ENCODE measurements around the gene DYNLRB1.
"Not testable (repeated sequence)": the region's sequence is repeated elsewhere in the genome, so short reads cannot be mapped to it uniquely, and the experiment has no call there.

DYNLRB1 gene

DNA sequence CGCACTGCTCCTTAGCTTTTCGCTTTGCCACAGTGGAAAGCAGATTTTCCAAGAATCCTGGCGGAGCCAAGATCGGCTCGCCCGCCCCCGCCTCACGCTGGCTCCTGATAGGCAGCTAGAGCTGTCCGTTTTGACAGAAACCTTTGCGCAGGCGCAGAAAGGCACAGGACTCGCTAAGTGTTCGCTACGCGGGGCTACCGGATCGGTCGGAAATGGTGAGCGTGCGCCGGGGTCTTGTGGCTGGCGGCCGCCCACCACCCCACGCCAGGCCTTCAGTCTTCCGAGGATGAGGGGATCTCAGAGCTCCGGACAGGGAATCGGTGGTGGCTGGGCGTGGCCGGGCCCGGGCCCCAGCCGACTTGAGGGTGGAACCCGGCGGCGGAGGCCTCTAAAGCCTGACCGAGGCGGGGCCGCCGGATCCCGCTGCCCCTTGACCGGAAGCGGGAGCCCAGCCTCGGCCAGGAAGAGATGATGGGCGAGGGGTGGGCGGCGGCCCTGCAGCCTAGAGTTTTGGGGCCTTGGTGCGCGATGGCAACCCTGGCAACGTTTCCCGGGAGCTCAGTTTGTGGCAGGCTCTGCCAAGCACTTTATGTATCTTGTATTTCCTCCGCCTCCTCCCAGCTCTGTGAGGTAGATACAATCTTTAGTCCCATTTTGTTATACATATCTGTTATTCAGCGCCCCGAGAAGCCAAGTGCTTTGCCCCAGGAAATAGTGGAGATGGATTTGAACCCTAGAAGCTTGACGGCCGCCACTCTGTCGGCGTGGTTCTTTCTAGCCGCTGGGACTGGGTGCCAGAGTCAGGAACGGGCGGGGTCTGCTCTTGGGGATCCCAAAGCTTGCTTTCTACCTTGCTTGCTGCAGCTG is at the start of gene DYNLRB1:
DYNLRB1 (plus strand) TSS at position 176 of the 867 bp plus-strand sequence; CDS start at position 213, 37 bp downstream.
- FAIRE-seq = no peak

DNA sequence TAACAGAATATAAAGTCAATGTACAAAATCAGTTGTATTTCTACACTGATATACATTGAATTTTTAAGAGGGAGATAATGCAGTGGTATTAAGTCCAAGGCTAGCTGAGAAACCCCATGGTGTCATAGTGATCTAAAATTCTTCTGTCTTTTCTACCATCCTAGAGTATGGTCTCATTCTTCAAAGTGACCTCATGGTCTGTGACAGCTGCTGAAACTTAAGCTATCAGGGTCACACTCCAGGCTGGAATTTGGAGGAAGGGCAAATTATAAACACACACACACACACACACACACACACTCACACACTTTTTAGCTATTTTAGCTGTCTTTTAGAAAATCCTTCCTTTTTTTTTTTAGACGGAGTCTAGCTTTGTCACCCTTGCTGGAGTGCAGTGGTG is 47.3 kb upstream of the DYNLRB1 start:
- no peak for FAIRE-seq

DNA sequence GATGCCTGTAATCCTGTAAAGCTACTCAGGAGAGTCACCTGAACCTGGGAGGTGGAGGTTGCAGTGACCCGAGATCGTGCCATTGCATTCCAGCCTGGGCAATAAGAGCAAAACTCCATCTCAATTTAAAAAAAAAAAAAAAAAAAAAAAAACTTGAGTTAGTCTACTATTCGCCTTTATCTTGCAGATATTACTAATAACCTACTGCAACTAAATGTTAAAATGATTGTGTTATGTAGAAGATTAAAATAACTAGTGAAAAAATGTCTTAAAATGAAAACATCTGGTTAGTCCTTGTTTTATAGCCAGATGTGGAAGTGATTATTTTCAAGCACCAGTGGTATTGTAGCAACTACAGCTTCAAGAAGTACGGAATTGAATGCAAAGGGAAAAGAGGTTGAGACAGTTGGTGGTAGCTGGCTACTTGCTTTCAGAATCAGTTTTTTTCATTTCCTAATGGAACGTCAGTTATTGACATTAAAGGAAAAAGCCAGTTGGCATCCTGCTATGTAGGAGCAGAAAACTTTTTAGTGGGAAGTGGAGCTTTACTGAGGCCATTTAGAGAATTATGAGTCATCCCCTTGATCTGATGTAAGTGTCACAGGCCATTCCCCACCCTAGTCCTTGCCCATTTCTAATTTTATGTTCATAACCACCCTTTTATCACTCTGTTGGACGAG is 43.8 kb upstream of the DYNLRB1 start:
- no peak for FAIRE-seq

DNA sequence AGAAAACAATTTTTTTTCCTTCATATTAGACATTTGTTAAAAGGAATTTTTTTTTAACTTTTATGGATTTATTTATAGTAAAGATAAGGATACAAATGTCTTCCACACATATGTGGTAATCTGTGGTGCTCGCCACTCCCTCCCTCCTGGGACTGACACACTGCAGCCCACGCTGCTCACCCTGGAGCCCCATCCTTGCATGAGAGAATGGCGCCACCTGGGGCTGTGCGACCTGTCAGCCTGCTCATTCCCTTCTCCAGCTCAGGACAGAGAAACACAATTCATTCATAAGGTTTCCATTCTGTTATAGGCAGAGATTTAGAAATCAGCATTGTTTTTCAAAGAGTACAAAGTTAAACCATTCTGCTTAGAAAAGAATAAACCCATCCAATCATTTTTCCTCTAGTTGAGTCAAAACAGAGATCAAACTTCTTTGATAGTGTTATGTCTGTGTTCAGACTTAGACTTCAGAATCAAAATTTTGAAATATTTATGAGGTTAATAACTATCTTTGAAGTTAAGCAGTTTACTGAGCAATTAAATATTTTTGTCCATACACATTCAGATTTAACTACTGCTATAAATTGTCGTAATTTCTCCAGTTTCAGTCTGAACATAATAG is 42.8 kb upstream of the DYNLRB1 start:
- FAIRE-seq = no peak

DNA sequence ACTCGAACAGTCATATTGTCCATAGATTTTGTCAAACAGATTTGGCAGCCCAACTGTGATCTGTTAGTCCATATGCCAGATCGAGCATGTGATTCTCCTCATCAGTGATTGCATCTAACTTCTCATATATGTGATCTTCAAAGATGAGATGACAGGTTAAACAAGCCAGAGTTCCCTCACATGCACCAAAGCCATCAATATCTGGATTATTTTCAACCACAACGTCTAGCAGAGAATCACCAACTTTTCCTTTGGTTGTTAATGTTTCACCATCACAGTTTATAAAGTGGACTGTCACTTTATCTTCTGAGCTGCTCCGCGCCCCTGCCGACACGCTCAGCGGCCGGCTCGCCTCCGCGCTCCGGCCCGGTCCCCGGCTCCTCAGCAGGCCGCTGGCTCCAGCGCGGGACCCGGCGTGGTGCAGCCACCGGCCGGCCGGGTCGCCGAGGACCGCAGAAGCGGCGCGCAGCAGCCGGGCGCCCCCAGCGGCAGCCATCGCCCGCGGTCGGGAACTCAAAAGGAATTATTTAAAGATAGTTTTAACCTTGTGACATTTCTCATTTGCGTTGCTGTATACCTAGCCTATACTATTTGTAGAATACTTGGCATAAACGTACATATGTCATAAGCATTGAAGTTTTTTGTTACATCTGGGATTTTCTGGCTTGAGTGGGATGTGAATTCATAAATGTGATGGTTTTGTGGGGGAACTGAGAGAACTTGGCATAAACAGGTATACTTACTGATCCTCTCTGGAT is 40.1 kb upstream of the DYNLRB1 start:
- no peak for FAIRE-seq

DNA sequence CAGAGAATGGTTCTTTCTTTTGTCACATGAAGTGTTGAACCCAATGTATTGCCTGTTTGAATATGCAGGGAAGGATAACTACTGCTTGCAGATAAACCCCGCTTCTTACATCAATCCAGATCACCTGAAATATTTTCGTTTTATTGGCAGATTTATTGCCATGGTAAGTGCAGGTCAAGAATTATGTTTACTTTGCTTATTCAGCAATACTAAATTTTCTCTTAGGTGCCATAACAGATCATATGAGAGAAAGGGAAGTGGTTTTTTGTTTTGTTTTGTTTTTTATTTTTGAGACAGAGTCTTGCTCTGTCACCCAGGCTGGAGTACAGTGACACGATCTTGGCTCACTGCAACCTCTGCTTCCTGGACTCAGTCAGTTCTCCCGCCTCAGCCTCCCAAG is 36.6 kb upstream of the DYNLRB1 start:
- FAIRE-seq = no peak

DNA sequence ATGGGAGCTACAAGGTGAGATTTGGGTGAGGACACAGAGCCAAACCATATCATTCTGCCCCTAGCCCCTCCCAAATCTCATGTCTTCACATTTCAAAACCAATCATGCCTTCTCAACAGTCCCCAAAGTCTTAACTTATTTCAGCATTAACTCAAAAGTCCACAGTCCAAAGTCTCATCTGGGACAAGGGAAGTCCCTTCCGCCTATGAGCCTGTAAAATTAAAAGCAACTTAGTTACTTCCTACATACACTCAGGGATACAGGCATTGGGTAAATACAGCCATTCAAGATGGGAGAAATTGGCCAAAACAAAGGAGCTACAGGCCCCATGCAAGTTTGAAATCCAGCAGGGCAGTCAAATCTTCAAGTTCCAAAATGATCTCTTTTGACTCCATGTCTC is 34.1 kb upstream of the DYNLRB1 start:
- not testable (repeated sequence) for FAIRE-seq

DNA sequence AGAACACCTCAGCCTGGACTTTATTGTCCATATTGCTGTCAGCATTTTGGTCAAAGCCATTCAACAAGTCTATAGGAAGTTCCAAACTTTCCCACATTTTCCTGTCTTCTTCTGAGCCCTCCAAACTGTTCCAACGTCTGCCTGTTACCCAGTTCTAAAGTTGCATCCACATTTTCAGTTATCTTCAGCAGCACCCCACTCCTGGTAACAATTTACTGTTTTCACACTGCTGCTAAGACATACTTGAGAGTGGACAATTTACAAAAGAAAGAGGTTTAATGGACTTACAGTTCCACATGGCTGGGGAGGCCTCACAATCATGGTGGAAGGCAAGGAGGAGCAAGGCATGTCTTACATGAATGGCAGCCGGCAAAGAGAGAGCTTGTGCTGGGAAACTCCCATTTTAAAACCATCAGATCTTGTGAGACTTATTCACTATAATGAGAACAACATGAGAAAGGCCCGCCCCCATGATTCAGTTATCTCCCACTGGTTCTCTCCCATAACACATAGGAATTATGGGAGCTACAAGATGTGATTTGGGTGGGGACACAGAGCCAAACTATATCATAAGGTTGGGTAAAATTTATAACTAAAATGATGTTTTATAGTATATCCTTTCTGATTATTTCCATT is 32.5 kb upstream of the DYNLRB1 start:
- not testable (repeated sequence) for FAIRE-seq

DNA sequence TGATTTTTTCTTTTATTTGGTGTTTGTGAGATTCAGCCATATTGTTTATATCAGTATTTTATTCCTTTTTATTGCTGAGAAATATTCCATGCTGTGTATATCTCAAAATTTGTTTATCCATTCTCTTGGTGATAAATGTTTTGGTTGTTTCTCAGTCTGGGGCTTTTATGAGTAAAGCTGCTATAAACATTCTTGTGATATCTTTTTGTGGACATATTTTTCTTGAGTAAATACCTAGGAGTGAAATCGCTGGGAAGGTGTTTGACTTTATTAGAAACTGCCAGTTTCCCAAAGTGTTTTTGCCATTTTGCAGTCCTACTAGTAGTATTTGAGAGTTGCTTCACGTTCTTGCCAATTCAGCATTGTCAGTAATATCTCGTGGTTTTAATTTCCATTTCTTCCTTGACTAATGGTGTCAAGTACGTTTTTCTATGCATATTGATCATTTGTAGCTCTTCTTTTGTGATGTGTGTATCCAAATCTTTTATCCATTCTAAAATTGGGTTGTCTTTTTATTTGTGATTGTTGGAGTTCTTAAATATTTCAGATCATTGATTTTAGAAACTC is 31.1 kb upstream of the DYNLRB1 start:
- FAIRE-seq = no peak

DNA sequence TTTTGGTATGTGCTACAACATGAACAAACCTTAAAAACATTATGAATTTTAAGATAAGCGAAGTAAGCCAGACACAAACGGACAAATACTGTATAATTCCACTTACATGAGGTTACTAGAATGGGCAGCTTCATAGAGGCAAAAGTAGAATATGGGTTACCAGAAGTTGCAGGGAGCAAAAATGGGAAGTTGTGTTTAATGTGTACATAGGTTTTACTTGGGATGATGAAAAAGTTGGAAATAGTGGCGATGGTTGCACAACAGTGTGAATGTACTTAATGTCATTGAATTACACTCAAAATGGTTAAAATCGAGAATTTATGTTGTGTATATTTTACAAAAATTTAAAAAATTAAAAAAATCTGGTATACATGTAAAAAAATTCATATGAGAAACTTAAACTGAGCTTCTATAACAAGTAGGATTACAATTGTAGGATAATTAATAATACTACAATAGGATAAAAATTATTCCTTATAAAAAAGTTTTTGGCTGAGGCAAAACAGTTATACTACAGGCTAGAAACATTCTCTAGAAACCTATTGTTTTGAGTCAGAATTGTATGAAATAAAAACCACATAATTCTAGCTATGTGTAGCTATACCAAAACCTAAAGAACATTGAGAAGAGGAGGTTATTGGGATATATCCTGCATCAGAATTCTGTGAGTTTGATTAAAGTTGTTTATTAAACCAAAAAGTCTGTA is 24.8 kb upstream of the DYNLRB1 start:
- FAIRE-seq = no peak

DNA sequence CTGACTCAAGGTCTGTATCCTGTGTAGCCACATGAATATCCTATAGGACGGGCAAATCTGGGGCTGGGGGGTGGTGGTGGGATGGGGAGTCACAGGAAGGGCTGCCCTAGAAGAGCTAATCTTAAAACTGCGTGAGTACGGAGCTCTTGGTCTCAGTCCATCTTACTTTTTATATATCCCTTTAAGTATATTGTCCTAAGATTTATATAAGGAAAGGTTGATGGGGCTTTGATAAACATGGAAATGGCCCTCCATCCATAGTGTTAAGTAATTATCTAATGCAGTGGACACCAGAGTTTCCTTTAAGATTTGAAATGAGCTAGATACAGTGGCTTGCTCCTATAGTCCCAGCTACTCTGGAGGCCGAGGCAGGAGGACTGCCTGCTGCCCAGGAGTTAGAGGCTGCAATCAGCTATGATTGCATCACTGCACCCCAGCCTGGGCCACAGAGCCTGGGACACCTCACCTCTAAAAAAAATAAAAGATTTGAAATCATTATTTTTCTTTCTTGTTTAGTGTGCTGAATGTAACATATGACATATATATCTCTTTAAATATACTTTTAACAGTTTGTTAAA is 24.2 kb upstream of the DYNLRB1 start:
- no peak for FAIRE-seq

DNA sequence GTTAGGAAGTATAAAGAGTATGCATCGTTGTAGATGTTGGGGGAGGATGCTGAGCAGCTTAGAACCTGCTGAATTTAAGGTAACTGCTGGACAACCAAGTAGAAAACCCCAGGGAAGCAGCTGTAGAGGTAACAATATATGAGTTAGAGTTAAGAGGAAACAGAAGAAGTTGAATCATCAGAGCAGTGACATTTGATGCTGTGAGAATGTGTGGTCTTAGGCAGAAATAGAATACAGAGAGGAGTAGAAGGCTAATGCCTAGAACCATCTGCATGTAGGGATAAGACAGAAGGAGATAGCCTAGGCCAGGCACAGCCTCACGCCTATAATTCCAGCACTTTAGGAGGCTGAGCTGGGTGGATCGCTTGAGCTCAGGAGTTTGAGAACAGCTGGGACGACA is 22.6 kb upstream of the DYNLRB1 start:
- no peak for FAIRE-seq

DNA sequence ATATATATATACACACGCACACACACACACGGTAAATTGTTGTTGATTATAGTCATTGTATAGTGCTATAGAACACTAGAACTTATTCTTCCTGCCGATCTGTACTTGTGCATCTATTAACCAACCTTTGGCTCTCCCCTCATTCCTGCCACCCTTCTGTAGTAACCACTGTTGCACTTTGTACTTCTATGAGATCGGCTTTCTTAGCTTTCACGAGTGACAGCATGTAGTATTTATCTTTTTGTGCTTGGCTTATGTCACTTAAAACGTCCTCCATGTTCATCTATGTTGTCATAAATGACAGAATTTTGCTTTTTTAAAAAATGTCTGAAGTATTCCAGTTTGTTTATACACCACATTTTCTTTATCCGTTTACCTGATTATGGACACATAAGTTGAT is 20.9 kb upstream of the DYNLRB1 start:
- no peak for FAIRE-seq

DNA sequence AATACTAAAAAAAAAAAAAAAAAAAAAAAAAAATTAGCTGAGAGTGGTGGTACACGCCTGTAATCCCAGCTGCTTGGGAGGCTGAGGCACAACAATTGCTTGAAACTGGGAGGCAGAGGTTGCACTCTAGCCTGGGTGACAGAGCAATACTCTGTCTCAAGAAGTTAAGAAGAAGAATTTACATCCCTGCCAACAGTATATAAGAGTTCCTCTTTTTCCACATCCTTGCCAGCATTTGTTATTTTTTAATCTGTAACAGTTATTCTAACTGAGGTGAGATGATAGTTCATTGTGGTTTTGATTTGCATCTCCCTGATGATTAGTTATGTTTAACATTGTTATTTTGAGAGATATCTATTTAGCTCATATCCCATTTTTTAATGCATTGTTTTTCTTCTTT is 20.3 kb upstream of the DYNLRB1 start:
- no peak for FAIRE-seq

DNA sequence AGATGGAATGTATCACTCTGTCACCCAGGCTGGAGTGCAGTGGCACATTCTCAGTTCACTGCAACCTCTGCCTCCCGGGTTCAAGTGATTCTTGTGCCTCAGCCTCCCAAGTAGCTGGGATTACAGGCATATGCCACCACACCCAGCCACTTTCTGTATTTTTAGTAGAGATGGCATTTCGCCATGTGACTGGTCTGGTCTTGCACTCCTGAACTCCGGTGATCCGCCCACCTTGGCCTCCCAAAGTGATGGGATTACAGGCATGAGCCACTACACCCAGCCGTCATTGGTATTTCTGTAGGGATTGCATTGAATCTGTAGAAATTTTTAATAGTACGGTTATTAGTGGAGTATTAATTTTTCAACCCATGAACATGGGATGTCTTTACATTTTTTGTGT is 18.6 kb upstream of the DYNLRB1 start:
- not testable (repeated sequence) for FAIRE-seq

DNA sequence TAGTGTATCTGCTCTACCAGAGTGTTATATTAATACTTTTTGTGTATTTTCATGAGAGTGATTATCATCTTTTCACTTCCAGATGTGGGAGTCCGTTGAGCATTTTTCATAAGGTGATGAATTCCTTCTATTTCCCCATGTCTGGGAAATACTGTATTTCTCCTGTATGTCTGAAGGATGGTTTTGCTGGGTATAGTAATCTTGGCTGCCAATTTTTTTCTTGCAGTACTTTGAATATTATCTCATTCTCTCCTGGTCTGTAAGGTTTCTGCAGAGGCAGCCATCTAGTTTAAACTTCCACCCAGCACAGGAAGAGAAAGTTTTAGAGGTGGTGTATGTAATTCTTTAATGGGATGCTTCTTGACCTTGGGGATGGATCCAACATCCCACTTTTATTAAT is 15.4 kb upstream of the DYNLRB1 start:
- FAIRE-seq = no peak

DNA sequence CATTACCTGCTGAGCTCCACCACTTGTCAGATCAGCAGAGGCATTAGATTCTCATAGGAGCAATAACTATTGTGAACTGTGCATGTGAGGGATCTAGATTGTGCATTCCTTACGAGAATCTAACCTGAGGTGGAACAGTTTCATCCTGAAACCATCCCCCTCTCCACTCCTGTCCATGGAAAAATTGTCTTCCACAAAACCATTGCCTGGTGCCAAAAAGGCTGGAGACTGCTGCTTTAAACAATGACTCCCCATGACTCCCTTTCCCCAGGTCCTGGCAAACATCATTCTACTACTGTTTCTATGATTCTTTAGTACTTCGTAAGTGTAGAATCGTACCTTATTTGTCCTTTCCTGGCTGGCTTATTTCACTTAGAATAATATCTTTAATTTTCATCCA is 9.7 kb upstream of the DYNLRB1 start:
- no peak for FAIRE-seq

DNA sequence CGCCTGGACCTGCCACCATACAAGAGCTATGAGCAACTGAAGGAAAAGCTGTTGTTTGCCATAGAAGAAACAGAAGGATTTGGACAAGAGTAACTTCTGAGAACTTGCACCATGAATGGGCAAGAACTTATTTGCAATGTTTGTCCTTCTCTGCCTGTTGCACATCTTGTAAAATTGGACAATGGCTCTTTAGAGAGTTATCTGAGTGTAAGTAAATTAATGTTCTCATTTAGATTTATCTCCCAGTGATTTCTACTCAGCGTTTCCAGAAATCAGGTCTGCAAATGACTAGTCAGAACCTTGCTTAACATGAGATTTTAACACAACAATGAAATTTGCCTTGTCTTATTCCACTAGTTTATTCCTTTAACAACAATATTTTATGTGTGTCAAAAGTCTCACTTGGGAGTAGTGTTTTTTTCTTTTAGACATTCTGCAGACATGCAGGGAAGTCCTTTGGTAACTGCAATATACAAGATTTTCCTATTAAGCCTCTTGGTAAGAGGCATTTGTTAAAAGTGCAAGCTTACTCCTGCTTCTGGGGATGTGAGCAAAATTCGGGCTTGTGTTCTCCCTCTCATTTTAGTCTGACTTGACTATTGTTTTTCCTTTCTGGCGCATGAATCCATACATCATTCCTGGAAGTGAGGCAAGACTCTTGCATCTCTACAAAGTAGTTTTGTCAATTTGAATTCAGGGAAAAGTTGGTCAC is 8.4 kb upstream of the DYNLRB1 start:
- FAIRE-seq = no peak

DNA sequence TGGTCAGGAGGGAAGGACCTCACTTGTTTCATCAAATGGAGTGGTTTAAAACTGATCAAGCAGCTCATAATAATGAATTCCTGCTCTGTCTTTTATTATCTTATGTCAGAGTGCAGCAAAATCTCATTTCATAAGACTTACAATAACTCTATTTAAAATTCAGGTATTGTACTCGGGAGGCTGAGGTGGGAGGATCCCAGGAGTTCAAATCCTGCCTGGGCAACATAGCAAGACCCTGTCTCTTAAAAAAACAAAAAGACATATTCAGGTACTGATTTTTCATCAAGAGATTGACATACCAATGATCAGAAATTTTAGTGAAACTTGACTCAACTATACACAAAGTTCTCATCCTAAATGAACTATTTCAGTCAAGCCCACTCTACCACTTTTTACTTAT is 5.6 kb upstream of the DYNLRB1 start:
- no peak for FAIRE-seq

DNA sequence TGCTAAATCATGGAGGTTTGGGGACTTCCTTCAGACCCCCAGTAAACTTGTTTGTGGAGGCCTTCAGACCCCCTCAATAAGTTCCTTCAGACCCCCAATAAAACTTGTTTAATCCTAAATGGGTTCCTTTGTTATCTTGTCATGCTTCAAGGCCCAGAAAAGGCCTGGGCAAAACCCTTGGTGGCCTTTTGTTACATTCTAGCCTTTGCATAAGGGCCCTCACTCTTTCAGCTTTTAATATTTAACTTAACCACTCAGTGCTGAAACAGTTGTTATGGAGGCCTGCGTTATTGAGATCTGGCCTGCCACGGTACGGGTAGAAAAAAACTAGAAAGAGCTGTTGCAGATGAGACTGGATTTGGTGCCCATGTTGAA is 4.3 kb upstream of the DYNLRB1 start:
- FAIRE-seq = no peak
